HepG2 (cell line): Measurements from ENCODE around the gene GPC6. TPM values are rescaled to one million over a fixed set of nuclear protein-coding genes. Genes with fewer than 3 reads are reported as not detected.

Source experiments
- ATAC-seq: fragments of 200-7000 bp; cut with Tn5 transposase; 3 replicates; pipeline ENCODE4 v1.9.1; 2020; ENCODE audit warnings: mild to moderate bottlenecking, moderate library complexity
- BruUV-seq: library from RNA; stranded (reverse); fragments of 400-500 nt; replicated peaks from 2 replicates; lab custom pipeline; 2021; lab: Mats Ljungman, UMichigan
- CTCF ChIA-PET: fragments of 300-600 bp; formaldehyde crosslinking; extraction: SDS; loops from one replicate; lab custom pipeline; 2021; ENCODE audit warnings: low total read pairs, inconsistent platforms, low intra/inter-chr PET ratio; lab: Yijun Ruan, JAX
- POLR2A ChIA-PET: fragments of 350-600 bp; sonication (Branson Sonifier 250); formaldehyde crosslinking; loops from one replicate; lab custom pipeline; 2020; ENCODE audit warnings: antibody characterized with exemption, inconsistent platforms; lab: Yijun Ruan, JAX
- DNase-seq: peaks from one replicate; pipeline ENCODE4 v3.0.0-alpha.2; 2015; ENCODE audit warnings: low spot score
- FAIRE-seq: peaks from 3 replicates; lab custom pipeline; 2011; peaks lifted over from hg19 to GRCh38; lab: Jason Lieb, UNC
- H2AFZ ChIP-seq: one replicate; pipeline ENCODE4 v1.6.1; 2011; ENCODE audit warnings: low read length, inconsistent platforms
- H3K27ac ChIP-seq: fragments of 300-600 bp; 3 replicates; pipeline ENCODE4 v1.8.0; 2011; ENCODE audit warnings: mixed run types, mild to moderate bottlenecking, mixed read lengths, low read length, inconsistent platforms; ENCODE audit not compliant: insufficient read depth; ENCODE audit errors: extremely low read length
- H3K27me3 ChIP-seq, 2 experiments: fragments of 200-600 bp in 1 of 2; 2 replicates in 1 of 2; 3 replicates in 1 of 2; pipeline versions ENCODE4 v1.6.0 to v1.8.0; 2011; ENCODE audit warnings: low read length in 2 of 2, mild to moderate bottlenecking in 2 of 2, moderate library complexity in 2 of 2, inconsistent platforms in 1 of 2; ENCODE audit not compliant: insufficient read depth in 2 of 2, control insufficient read depth in 1 of 2
- H3K36me3 ChIP-seq, 2 experiments: fragments of 200-600 bp in 1 of 2; replicated peaks in 1 of 2; 2 replicates in 1 of 2; 3 replicates in 1 of 2; pipeline versions ENCODE4 v1.5.1 to v1.8.0; 2011; ENCODE audit warnings: low read length in 2 of 2, inconsistent platforms in 1 of 2; ENCODE audit not compliant: insufficient read depth in 2 of 2, control insufficient read depth in 1 of 2
- H3K4me1 ChIP-seq: 2 replicates; pipeline ENCODE4 v1.5.1; 2012; ENCODE audit warnings: low read length, inconsistent platforms; ENCODE audit not compliant: insufficient read depth
- H3K4me2 ChIP-seq: 2 replicates; pipeline ENCODE4 v1.6.0; 2011; ENCODE audit warnings: low read depth, low read length, inconsistent platforms
- H3K4me3 ChIP-seq, 3 experiments: fragments of 200-600 bp in 1 of 3; sonication (generic), shearing (Covaris generic) in 1 of 3; replicated peaks in 1 of 3; 2 replicates each; pipeline ENCODE4 v1.5.1; 2011 to 2016; ENCODE audit warnings: low read length in 3 of 3, inconsistent platforms in 2 of 3, low read depth in 2 of 3, mild to moderate bottlenecking in 2 of 3, control low read depth in 1 of 3, mixed read lengths in 1 of 3; ENCODE audit not compliant: insufficient read depth in 1 of 3
- H3K79me2 ChIP-seq: one replicate; pipeline ENCODE4 v1.6.1; 2011; ENCODE audit warnings: low read length, inconsistent platforms; ENCODE audit not compliant: insufficient read depth
- H3K9ac ChIP-seq: 2 replicates; pipeline ENCODE4 v1.6.0; 2011; ENCODE audit warnings: mild to moderate bottlenecking, low read depth, low read length, inconsistent platforms; ENCODE audit not compliant: insufficient read depth
- H3K9me3 ChIP-seq: 2 replicates; pipeline ENCODE4 v1.5.1; 2012; ENCODE audit warnings: mild to moderate bottlenecking, low read length
- H4K20me1 ChIP-seq: 2 replicates; pipeline ENCODE4 v1.6.0; 2011; ENCODE audit warnings: inconsistent platforms, mild to moderate bottlenecking, low read length, moderate library complexity; ENCODE audit not compliant: insufficient read depth
- CHCHD3 ChIP-seq: sonication (generic); formaldehyde crosslinking; IDR thresholded peaks from 2 replicates; pipeline ENCODE4 v1.8.0; 2022; ENCODE audit warnings: mild to moderate bottlenecking, missing genetic modification reagents, moderate library complexity
- FOXJ3 ChIP-seq: sonication (generic); formaldehyde crosslinking; IDR thresholded peaks from 2 replicates; pipeline ENCODE4 v1.4.0; 2020; ENCODE audit warnings: missing genetic modification reagents, mild to moderate bottlenecking, borderline replicate concordance
- HNRNPK ChIP-seq: fragments of 200-400 bp; formaldehyde crosslinking; IDR thresholded peaks from 2 replicates; pipeline ENCODE4 v1.6.1; 2018; ENCODE audit warnings: low read length, low read depth, moderate library complexity, mild to moderate bottlenecking; ENCODE audit not compliant: poor library complexity, severe bottlenecking
- KAT7 ChIP-seq: IDR thresholded peaks from 2 replicates; pipeline ENCODE4 v1.6.1; 2018; ENCODE audit warnings: borderline replicate concordance, missing compliant biosample characterization
- NCOR1 ChIP-seq: fragments of 200-600 bp; sonication (generic); IDR thresholded peaks from 2 replicates; pipeline ENCODE4 v1.7.0; 2017; ENCODE audit warnings: antibody characterized with exemption, low read length, borderline replicate concordance
- ONECUT2 ChIP-seq: sonication (generic); formaldehyde crosslinking; IDR thresholded peaks from 2 replicates; pipeline ENCODE4 v1.4.0; 2020; ENCODE audit warnings: missing genetic modification reagents
- RFXAP ChIP-seq: sonication (generic); formaldehyde crosslinking; IDR thresholded peaks from 2 replicates; pipeline ENCODE4 v1.4.0; 2020; ENCODE audit warnings: missing genetic modification reagents, borderline replicate concordance
- ZFX ChIP-seq: sonication (generic); formaldehyde crosslinking; IDR thresholded peaks from 2 replicates; pipeline ENCODE4 v1.4.0; 2020; ENCODE audit warnings: mild to moderate bottlenecking, low read depth, missing genetic modification reagents, moderate library complexity
- ZFYVE20 ChIP-seq: sonication (generic); formaldehyde crosslinking; IDR thresholded peaks from 2 replicates; pipeline ENCODE4 v1.8.0; 2023; ENCODE audit warnings: low read depth, mild to moderate bottlenecking, moderate library complexity, missing genetic modification reagents, borderline replicate concordance
- ZMYM2 ChIP-seq: sonication (generic); formaldehyde crosslinking; IDR thresholded peaks from 2 replicates; pipeline ENCODE4 v1.8.0; 2022; ENCODE audit warnings: mild to moderate bottlenecking, missing genetic modification reagents
- ZNF788 ChIP-seq: sonication (generic); formaldehyde crosslinking; IDR thresholded peaks from 2 replicates; pipeline ENCODE4 v1.5.0; 2020; ENCODE audit warnings: mild to moderate bottlenecking, missing genetic modification reagents, borderline replicate concordance
- ZSCAN31 ChIP-seq: sonication (generic); formaldehyde crosslinking; IDR thresholded peaks from 2 replicates; pipeline ENCODE4 v1.5.0; 2020; ENCODE audit warnings: low read depth, mild to moderate bottlenecking, missing genetic modification reagents
- WGBS: methylation state at CpG from one replicate; pipeline ENCODE4 v1.1.6; 2017; ENCODE audit warnings: low lambda C conversion rate; 5-methylcytosine and 5-hydroxymethylcytosine counted together
- in situ Hi-C: cut with HindIII; loops from 2 replicates; pipeline ENCODE4 v1.10.0; 2017; ENCODE audit warnings: low pct_unique_long_range_greater_than_20kb; ENCODE audit not compliant: extremely low pct_ligation_motif_present
- intact Hi-C: fragments of 100-400 bp; cut with micrococcal nuclease; formaldehyde crosslinking; loops from one replicate; pipeline ENCODE4 v1.10.0; 2022; ENCODE audit not compliant: unreplicated experiment
- polyA plus RNA-seq, 8 experiments: library from polyadenylated mRNA; depleted of rRNA in 3 of 8; stranded (reverse) in 7 of 8; unstranded in 1 of 8; fragments of >200 nt; fragmentation: Illumina TruSeq in 4 of 8; extraction: Trizol in 4 of 8; gene quantifications; 2 replicates each; pipeline versions ENCODE4 v1.2.1 to v1.2.3, GENCODE V29; 2011 to 2016; ENCODE audit warnings: low read depth in 4 of 8, missing spikeins in 1 of 8, mixed read lengths in 1 of 8; ENCODE audit not compliant: insufficient read depth in 1 of 8
- total RNA-seq, 5 experiments: library from RNA; depleted of rRNA; stranded (reverse); fragments of >200 nt; fragmentation: Illumina TruSeq; extraction: Trizol; gene quantifications; 2 replicates each; pipeline ENCODE4 v1.2.3, GENCODE V29; 2016; ENCODE audit warnings: low read depth in 1 of 5
- TF ChIP-seq, protein P1 (sequence below): sonication (generic); formaldehyde crosslinking; conservative IDR thresholded peaks from 2 replicates; pipeline ENCODE4 v1.8.0; 2022; ENCODE audit warnings: mild to moderate bottlenecking, moderate library complexity, missing genetic modification reagents
- TF ChIP-seq, protein P2 (sequence below): IDR thresholded peaks from 2 replicates; pipeline ENCODE4 v1.6.1; 2012; ENCODE audit warnings: low read depth, low read length, improper control_type of control experiment

GPC6 gene
- total and polyA plus RNA-seq, 2 of the 13 experiments (the other 11 are each of a cell fraction or from before 2014, with no cell fraction given): 24.5 to 33.9 TPM

DNA sequence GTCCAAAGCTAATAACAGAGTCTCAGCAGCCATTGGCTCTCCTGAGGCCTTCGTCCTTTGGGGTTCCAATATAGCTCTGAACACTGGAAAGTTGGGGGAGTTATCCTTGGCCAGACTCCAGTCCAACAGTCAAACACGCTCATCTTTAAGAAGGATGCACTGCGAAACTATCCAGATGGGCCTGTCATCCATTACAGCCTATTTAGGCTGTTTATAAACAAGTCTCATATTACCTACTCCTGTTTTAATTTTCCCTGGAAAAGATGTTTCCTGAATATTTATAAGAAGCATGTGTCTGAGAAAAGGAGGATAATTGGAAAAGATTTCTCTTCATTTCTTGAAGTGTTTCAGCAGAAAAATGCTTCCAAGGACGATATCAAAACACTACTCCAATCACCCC lies 1082.2 kb downstream of the GPC6 start:
- Histone ChIP-seq H4K20me1 (no peaks in the 10 kb centered on the region), H3K9ac (no peak overlapping the region), H3K27ac (no peak overlapping the region), H3K4me1 (peaks cover 23% of the 10 kb centered on the region), H3K4me3 (no peak overlapping the region), H3K4me2 (no peak overlapping the region), H3K79me2 (no peaks in the 10 kb centered on the region), H3K9me3 (no peaks in the 10 kb centered on the region), H3K36me3 (no peaks in the 10 kb centered on the region), H3K27me3 (no peaks in the 10 kb centered on the region), H2AFZ (no peak overlapping the region)
- FAIRE-seq (no peak), ATAC-seq (no peak), DNase-seq (no peak)
- intact Hi-C loops (no loop called here), in situ Hi-C loops (no loop called here)
- TF ChIP-seq, protein P1, sequence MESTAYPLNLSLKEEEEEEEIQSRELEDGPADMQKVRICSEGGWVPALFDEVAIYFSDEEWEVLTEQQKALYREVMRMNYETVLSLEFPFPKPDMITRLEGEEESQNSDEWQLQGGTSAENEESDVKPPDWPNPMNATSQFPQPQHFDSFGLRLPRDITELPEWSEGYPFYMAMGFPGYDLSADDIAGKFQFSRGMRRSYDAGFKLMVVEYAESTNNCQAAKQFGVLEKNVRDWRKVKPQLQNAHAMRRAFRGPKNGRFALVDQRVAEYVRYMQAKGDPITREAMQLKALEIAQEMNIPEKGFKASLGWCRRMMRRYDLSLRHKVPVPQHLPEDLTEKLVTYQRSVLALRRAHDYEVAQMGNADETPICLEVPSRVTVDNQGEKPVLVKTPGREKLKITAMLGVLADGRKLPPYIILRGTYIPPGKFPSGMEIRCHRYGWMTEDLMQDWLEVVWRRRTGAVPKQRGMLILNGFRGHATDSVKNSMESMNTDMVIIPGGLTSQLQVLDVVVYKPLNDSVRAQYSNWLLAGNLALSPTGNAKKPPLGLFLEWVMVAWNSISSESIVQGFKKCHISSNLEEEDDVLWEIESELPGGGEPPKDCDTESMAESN (CRISPR knock-in tag): no peak
- TF ChIP-seq CHCHD3 (CRISPR knock-in tag): no peak
- no peak for TF ChIP-seq KAT7 (CRISPR knock-in tag)
- no peak for TF ChIP-seq ZFX (CRISPR knock-in tag)
- no peak for TF ChIP-seq FOXJ3
- no peak for TF ChIP-seq RFXAP (CRISPR knock-in tag)
- TF ChIP-seq, protein P2, sequence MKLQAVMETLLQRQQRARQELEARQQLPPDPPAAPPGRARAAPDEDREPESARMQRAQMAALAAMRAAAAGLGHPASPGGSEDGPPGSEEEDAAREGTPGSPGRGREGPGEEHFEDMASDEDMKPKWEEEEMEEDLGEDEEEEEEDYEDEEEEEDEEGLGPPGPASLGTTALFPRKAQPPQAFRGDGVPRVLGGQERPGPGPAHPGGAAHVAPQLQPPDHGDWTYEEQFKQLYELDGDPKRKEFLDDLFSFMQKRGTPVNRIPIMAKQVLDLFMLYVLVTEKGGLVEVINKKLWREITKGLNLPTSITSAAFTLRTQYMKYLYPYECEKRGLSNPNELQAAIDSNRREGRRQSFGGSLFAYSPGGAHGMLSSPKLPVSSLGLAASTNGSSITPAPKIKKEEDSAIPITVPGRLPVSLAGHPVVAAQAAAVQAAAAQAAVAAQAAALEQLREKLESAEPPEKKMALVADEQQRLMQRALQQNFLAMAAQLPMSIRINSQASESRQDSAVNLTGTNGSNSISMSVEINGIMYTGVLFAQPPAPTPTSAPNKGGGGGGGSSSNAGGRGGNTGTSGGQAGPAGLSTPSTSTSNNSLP: no peak
- no peak for TF ChIP-seq ZFYVE20 (CRISPR knock-in tag)
- no peak for TF ChIP-seq ONECUT2
- TF ChIP-seq ZMYM2 (CRISPR knock-in tag): no peak
- no peak for TF ChIP-seq NCOR1
- TF ChIP-seq ZSCAN31 (CRISPR knock-in tag): no peak
- no peak for TF ChIP-seq HNRNPK
- no peak for TF ChIP-seq ZNF788 (CRISPR knock-in tag)
- WGBS: 99% methylated on average over 4 of the region's 4 CpGs
- CTCF ChIA-PET: no interaction called here
- no TSS peak for BruUV-seq
- POLR2A ChIA-PET: no interaction called here
